T-helper 1 cell (primary cell): Measurements from ENCODE around the gene PLB1.

Source experiments
- DNase-seq, 5 donors: peaks; one replicate each; pipeline ENCODE4 v3.0.0-alpha.2; 2012 to 2020

PLB1 gene

GRCh38 chr2:28566521-28567041 lies 70.7 kb downstream of the PLB1 start:
- peak; percentile 75 to 88 (median 84) for DNase-seq

DNA sequence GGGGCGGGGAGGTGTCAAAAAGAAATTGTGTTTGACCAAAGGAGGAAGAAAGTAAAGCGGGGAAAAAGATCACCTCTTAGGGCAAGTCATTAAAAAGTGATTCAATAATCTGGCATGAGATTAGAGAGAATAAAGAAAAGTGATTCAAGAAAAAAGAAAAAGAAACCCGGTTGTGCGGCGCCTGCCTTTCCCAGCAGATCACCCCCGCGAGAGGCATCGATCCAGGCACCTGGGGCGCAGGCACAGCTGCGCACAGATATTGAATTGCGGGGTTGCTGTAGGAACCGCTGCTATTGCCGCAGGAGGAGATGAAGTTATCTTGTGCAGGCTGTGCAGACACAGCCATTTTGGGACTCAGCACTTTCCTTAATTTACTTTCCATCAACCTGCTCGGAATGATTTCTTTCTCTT lies 71.2 kb downstream of the PLB1 start:
- DNase-seq = peak in 2 of 5 donors; percentile 12 to 28

- DNase-seq = no peak
These were observed 72.2 kb downstream of the PLB1 start for GRCh38 chr2:28568036-28568435.

DNA sequence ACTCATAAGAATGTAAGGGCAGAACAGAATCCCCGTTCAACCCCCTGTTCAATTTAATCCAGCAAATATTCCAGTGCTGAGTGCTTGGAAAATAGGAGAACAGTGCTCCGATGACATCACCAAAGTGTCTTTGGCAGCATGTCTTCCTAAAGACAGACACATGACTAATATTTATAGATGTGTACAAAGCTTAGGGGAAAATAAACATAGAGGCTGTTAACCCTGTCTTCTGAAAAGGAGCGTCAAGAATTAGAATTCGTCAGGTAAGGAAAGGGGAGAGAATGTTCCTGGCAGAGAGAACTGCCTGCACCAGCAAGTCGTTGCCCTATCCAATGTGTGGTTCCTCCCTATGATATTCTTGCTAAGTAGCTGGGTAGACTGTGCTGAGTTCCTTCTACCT lies 72.7 kb downstream of the PLB1 start:
- DNase-seq = no peak

GRCh38 chr2:28570431-28570830 lies 74.6 kb downstream of the PLB1 start:
- no peak for DNase-seq

GRCh38 chr2:28576714-28577113 lies 80.9 kb downstream of the PLB1 start:
- no peak for DNase-seq

- DNase-seq = no peak
These were observed 82.2 kb downstream of the PLB1 start for GRCh38 chr2:28577791-28578680.

- DNase-seq = no peak
These were observed 82.9 kb downstream of the PLB1 start for GRCh38 chr2:28578774-28579173.

DNA sequence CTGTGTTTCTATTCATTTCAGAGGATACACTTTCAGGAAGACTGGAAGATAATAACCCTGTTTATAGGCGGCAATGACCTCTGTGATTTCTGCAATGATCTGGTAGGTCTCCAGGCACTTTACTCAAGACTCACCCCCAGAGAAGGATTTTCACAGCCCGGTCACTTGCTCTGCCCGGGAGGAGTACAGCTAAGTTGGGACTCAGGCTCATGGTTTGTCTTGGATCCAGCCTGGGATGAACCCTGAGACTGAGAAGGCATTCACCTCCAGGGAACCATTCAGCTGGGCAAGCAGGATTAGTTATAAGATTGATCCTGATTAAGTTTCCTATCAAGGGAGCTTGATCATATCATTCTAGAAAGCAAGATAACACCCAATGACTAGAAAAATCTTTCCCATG lies 83.7 kb downstream of the PLB1 start:
- no peak for DNase-seq

DNA sequence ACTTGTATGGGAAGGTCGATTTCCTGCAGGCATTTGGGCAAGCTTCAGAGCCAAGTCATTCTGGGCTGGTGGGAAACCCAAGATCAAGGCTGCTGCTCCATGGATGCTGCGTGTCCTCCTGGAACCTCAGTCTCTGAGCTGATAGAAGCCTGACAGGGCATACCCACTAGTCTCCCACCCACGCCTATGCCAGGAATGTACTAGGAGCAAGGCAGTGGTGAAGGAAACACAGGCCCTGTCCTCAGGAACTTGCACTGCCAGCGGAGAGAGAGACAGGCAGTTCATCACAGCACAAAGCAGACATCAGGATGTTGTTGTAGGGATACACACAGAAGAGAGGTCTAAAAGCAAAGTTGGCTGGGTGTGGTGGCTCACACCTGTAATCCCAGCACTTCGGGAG lies 84.2 kb downstream of the PLB1 start:
- DNase-seq = no peak

GRCh38 chr2:28581312-28581711 lies 85.5 kb downstream of the PLB1 start:
- no peak for DNase-seq

DNA sequence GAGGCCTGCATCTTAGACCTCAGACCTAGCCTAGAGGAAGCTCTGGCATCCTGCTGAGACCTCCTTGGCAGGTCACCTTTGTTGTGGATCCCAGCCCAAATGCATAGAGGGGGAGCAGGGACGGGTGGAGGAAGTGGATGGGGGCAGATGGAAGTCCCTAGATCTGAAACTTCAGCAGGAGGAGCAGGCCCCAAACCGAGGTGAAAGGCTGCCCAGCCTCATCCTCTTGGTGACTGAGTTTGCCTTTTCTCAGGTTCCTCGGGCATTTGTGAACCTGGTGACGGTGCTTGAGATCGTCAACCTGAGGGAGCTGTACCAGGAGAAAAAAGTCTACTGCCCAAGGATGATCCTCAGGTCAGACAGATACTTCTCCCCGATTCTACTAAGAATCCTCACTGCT lies 86.3 kb downstream of the PLB1 start:
- no peak for DNase-seq

DNA sequence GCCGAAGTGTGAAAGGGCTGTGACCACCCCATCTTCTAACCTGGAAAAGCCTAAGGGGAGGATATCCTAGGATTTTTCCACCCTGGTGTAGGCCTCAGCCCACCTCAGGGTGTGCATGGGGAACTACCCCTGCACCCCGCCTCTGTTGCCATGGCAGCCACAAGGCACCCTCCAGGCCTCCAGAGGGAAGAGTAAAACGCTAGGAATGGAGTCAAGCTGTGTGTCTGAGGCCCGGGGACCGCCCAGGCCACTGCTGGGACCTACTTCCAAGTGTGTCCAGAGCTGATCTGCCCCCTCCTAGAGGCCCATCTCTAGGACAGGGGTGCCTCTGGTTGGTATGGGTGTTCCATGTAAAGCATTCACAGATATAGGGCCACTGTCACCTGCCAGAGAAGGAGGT lies 86.7 kb downstream of the PLB1 start:
- no peak for DNase-seq

DNA sequence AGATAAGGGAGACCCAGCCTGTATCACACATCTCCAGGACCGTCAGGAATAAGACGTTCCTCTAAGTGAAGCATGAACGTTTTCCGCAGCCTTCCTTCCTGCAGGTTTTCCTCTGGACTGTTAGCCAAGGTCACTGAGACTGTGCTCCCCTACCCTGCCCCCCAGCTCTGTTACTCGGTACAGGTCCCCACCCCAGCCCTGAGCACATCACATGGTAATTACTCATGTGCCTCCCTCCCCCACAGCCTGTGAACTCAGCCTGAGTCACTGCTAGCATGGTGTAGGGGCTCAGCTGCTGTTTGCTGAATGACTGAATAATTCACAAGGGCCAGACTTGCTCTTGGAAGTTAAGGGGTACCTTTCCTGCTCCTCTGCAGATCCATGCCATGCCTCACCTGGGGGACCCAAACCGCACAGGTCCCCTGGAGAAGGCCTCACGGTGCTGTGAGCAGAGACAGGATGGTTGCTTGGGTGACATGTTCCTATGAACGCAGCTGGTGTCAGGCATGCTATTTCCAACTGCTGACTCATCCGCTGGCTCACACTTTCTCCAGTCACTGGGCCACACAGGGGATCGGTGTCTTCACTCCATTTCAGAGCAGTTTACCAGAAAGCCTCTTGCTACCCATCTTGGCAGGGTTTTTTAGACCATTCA lies 88.2 kb downstream of the PLB1 start:
- peak in 1 of 5 donors; percentile 61 for DNase-seq

DNA sequence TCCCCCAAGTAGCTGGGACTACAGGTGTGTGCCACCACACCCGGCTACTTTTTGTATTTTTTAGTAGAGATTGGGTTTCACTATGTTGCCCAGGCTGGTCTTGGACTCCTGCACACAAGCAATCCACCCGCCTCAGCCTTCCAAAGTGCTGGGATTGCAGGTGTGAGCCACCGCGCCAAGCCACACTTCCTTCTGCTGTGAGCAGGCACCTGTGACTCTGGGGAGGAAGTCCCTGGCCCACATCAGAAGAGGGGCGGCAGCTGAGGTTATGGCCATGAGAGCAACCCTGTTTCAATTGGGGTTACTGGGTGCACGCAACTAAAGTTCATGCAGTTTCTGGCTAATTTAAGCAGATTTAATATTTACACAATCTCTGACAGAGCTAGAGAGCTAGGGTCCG lies 91.0 kb downstream of the PLB1 start:
- peak; percentile 26 to 65 (median 50) for DNase-seq

GRCh38 chr2:28587526-28588291 lies 91.8 kb downstream of the PLB1 start:
- no peak for DNase-seq

- DNase-seq = no peak
These were observed 92.4 kb downstream of the PLB1 start for GRCh38 chr2:28588292-28588670.

DNA sequence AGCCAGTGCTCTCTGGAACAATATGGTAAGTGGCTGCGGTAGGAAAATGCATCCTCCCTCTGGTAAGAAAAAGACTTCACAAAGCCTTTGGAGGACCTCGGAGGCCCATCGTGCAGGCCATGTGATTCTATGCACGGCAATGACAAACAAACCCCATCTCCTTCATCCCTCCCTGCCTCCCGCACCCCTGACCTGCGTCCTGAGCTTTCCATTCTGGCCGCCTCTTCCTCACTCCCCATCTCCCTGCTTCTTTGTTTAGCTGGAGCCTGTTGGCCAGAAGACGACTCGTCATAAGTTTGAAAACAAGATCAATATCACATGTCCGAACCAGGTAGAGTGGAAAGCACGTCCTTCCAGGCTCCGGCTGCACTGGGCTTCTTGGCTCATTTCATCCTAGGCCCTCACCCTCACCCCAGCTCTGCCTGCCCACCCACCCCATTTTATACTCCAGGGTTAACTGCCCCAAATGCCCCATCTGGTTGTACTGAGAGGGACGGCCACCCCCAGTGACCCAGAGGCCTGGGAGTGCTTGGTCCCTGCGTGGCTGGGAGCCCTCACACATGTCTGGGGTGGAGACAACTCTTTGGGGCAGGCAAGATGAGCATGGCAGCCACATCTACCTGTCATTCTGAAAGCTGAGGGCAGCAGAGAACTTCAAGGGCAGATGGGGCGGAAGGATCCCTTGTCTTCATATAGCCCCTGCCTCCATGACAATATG lies 94.0 kb downstream of the PLB1 start:
- no peak for DNase-seq

DNA sequence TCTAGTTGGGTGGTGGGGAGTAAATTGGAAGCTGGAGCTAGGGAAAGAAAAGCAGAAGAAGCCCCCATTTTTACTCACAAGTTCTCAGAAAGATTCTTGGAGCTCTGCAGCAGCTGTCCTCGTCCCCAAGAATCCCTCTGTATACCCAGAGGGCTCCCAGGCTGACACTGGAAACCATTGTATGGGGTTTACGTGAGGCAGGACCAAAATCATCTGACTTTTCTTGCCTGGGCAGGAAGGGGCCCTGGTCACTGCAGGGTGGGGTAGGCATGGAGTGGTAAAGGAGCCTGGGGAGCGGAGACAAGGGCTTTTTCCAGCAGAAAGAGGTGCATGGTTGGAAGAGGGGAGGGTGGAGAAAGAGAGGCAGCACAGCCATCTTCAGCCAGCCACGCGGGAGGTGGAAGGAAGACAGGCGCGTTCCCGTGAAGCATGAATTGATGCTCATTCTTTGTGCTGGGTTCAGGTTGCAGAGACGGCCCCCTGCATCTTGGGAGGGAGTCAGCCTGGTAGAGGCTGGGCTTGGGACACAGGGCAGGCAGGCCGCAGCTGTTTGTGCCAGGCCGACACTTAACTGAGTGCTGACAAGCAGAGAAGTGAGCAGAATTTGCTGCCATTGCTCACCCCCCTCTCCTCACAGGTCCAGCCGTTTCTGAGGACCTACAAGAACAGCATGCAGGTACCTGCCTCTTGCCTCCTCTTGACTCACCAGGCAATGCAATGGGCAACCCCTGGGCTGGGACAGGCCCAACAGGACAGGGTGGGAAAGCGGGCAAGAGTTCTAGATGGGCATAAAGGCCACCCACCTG lies 94.8 kb downstream of the PLB1 start:
- no peak for DNase-seq

DNA sequence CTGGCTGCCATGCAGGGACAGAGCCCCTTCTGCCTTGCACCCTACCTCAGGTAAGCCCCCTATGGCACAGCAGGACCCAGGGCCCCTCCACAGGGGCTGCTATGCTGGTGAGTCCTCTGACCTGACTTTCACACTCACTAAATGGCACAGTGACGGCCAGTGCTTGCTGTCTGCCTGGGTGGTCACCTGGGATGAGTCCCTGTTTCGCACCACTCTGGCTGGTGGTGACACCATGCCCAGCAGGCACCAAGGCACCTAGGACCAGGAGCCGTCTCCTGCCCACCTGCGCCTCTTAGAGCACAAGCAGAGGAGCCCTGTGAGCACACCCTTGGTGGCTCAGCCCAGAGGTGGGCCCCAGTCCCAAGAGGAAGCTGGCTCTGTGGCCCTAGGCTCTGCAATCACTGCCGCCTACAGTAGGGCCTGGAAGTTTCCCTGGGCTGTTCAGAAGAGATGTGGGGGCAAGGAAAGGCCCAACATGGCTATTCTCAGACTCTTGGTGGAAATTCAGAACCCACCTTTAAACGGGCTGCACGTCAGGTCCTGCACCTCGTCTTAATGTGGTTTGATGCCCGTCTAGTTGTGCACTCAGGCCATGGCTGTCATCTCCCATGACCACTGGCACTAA lies 96.0 kb downstream of the PLB1 start:
- no peak for DNase-seq

GRCh38 chr2:28592481-28592880 lies 96.6 kb downstream of the PLB1 start:
- no peak for DNase-seq
